HT1080 (cell line): ENCODE results near the gene TRPV3. TPM values are rescaled to one million over a fixed set of nuclear protein-coding genes. Genes with fewer than 3 reads are reported as not detected.
"Not testable (repeated sequence)": the region's sequence is repeated elsewhere in the genome, so short reads cannot be mapped to it uniquely, and the experiment has no call there.

ENCODE experiments used
- DNase-seq: peaks from one replicate; pipeline ENCODE4 v3.0.0-alpha.2; 2015; ENCODE audit warnings: low read depth
- total RNA-seq: library from RNA; depleted of rRNA; stranded (reverse); fragments of >200 nt; shearing (Covaris generic); gene quantifications from 2 replicates; pipeline ENCODE4 v1.2.3, GENCODE V29; 2014

Gene TRPV3
- total RNA-seq, 1 experiment from 2014 or later: 0.02 TPM

- DNase-seq: no peak
These were observed 30.6 kb downstream of the TRPV3 start for GRCh38 chr17:3526971-3527370.

GRCh38 chr17:3526491-3526890 lies 31.1 kb downstream of the TRPV3 start:
- DNase-seq: no peak

- DNase-seq: no peak
These were observed 33.6 kb downstream of the TRPV3 start for GRCh38 chr17:3524024-3524423.

- DNase-seq: not testable (repeated sequence)
These were observed 38.1 kb downstream of the TRPV3 start for GRCh38 chr17:3519472-3519871.

- no peak for DNase-seq
These were observed 42.7 kb downstream of the TRPV3 start for GRCh38 chr17:3514873-3515272.

GRCh38 chr17:3514167-3514566 lies 43.4 kb downstream of the TRPV3 start:
- not testable (repeated sequence) for DNase-seq

GRCh38 chr17:3513305-3514035 lies 44.1 kb downstream of the TRPV3 start:
- no peak for DNase-seq

GRCh38 chr17:3512505-3513171 lies 45.0 kb downstream of the TRPV3 start:
- no peak for DNase-seq

- DNase-seq: no peak
These were observed 45.6 kb downstream of the TRPV3 start for GRCh38 chr17:3511852-3512504.

GRCh38 chr17:3510090-3510489 lies 47.5 kb downstream of the TRPV3 start:
- no peak for DNase-seq

GRCh38 chr17:3507869-3508268 lies 49.7 kb downstream of the TRPV3 start:
- DNase-seq: no peak

- no peak for DNase-seq
These were observed 50.5 kb downstream of the TRPV3 start for GRCh38 chr17:3507071-3507470.

- no peak for DNase-seq
These were observed 51.6 kb downstream of the TRPV3 start for GRCh38 chr17:3506054-3506453.

- no peak for DNase-seq
These were observed 52.6 kb downstream of the TRPV3 start for GRCh38 chr17:3505008-3505407.

- no peak for DNase-seq
These were observed 54.3 kb downstream of the TRPV3 start for GRCh38 chr17:3503285-3503684.

GRCh38 chr17:3502466-3502865 lies 55.1 kb downstream of the TRPV3 start:
- no peak for DNase-seq

GRCh38 chr17:3501344-3501743 lies 56.3 kb downstream of the TRPV3 start:
- DNase-seq: no peak

- no peak for DNase-seq
These were observed 60.5 kb downstream of the TRPV3 start for GRCh38 chr17:3497101-3497500.

- no peak for DNase-seq
These were observed 72.0 kb downstream of the TRPV3 start for GRCh38 chr17:3485481-3486068.

GRCh38 chr17:3482852-3483251 lies 74.8 kb downstream of the TRPV3 start:
- DNase-seq: no peak

- DNase-seq: no peak
These were observed 77.6 kb downstream of the TRPV3 start for GRCh38 chr17:3479988-3480387.
